Epithelial cell of umbilical artery (primary cell): Measurements from ENCODE around the gene PHEX. TPM values are rescaled to one million over a fixed set of nuclear protein-coding genes. Genes with fewer than 3 reads are reported as not detected.

Source experiments
- total RNA-seq: library from RNA; depleted of rRNA; stranded (reverse); fragments of >200 nt; gene quantifications from 2 replicates; pipeline ENCODE4 v1.2.3, GENCODE V29; 2014

The PHEX gene
- total RNA-seq, result 0.65 and 0.76 TPM in 2 replicates

DNA sequence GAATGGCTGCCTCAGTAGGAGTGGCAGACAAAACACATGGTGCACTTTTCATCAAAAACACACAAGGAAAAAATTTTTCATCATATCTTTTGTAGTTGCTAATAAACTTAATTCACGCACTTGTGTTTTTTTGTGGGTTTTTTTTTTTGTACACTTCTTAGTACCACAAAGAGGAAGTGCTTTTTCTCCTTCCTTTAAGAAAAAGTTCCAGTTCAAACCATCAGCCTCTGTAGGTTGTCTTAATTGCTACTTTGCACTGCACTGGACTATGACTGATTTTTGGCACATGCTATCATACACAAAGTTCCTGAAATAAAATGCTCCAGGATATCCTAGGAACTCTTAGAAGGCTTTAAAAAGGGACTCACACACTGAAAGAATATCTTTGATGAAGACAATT, at the start of gene PHEX:
TSS of gene PHEX (plus strand) at position 242 of the 400 bp plus-strand sequence. CDS start 681 bp downstream, outside the sequence.

DNA sequence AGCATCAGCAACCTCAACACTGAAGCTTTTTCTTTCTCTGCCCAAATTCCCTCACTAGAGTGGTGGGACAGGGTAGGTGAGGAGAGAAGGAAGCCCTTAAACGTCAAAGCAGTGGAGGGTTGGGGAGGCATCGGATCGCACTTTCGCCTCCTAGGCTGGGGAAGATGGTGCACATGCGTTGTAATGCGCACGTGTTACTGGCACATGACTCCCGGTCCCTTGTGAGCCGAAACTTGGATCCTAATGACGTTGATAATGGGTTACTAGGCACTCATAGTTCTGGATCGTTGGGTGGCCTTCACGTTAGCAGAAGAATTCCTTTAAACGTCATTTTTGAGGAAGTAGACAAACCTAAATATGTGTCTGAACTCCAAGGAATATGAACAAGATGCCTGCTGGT, 240.5 kb downstream of the PHEX start, which contains the start of gene CBLL2:
TSS of gene CBLL2 (plus strand) at position 301 of the 400 bp plus-strand sequence. CDS start at position 380, 79 bp downstream.

Other genes starting within 250 kb of the PHEX start
- gene MBTPS2, start 192.7 kb upstream of the PHEX start, total RNA-seq, result 5.5 and 6.8 TPM in 2 replicates
- gene YY2, start 176.3 kb upstream of the PHEX start, total RNA-seq, result 0.97 and 1.2 TPM in 2 replicates
- 291 and 301 TPM in 2 replicates for gene SMS, start 91.6 kb upstream of the PHEX start, total RNA-seq
- not detected in 2 replicates for gene CBLL2, start 240.6 kb downstream of the PHEX start, total RNA-seq